Naive thymus-derived CD8-positive, alpha-beta T cell (primary cell): Measurements from ENCODE around the gene ECHDC3. TPM values are rescaled to one million over a fixed set of nuclear protein-coding genes. Genes with fewer than 3 reads are reported as not detected.
A peak's percentile ranks its signal among the peaks of the same experiment; 100 is the strongest.

ENCODE experiments used
- ATAC-seq, 2 donors: fragments of 150-1000 bp; cut with Tn5 transposase in 1 of 2; sonication (Bioruptor Pico), chemical (Tn5 transposase) in 1 of 2; 1 replicate in 1 of 2; 2 replicates in 1 of 2; pipeline ENCODE4 v1.10.0; 2021; ENCODE audit warnings: mild to moderate bottlenecking in 2 of 2, moderate library complexity in 2 of 2
- POLR2A ChIA-PET: fragments of 350-600 bp; sonication (Branson Sonifier 250); formaldehyde crosslinking; loops from one replicate; lab custom pipeline; 2021; ENCODE audit warnings: antibody characterized with exemption; lab: Charles Lee
- DNase-seq, 10 donors: peaks; one replicate each; pipeline versions ENCODE4 v3.0.0 to v3.0.0-alpha.2; 2020 to 2022
- H3K27ac Mint-ChIP-seq, 10 donors: one replicate each; pipeline ENCODE4 v1.8.0; 2020 to 2022; ENCODE audit warnings: mild to moderate bottlenecking in 10 of 10, mixed read lengths in 10 of 10, moderate library complexity in 4 of 10, inconsistent platforms in 1 of 10
- H3K27me3 Mint-ChIP-seq, 5 donors: one replicate each; pipeline ENCODE4 v1.8.0; 2021 to 2022; ENCODE audit warnings: mixed read lengths in 5 of 5
- H3K36me3 Mint-ChIP-seq, 3 donors: one replicate each; pipeline ENCODE4 v1.8.0; 2020 to 2022; ENCODE audit warnings: mixed read lengths in 3 of 3, mild to moderate bottlenecking in 2 of 3, inconsistent platforms in 1 of 3
- H3K4me1 Mint-ChIP-seq, 4 donors: one replicate each; pipeline ENCODE4 v1.8.0; 2021 to 2022; ENCODE audit warnings: mixed read lengths in 4 of 4
- H3K4me3 Mint-ChIP-seq, 10 donors: one replicate each; pipeline ENCODE4 v1.8.0; 2020 to 2022; ENCODE audit warnings: mild to moderate bottlenecking in 10 of 10, mixed read lengths in 10 of 10, moderate library complexity in 6 of 10, inconsistent platforms in 1 of 10
- H3K9me3 Mint-ChIP-seq, 9 donors: one replicate each; pipeline ENCODE4 v1.8.0; 2020 to 2022; ENCODE audit warnings: mixed read lengths in 9 of 9, mild to moderate bottlenecking in 3 of 9, inconsistent platforms in 1 of 9, moderate library complexity in 1 of 9
- polyA plus RNA-seq, 3 donors: library from polyadenylated mRNA; unstranded; fragments of 300-500 nt; fragmentation: Illumina TruSeq; gene quantifications; one replicate each; pipeline ENCODE4 v1.2.3, GENCODE V29; 2021
- total RNA-seq, 8 experiments: library from RNA in 2 of 8; stranded (reverse) in 2 of 8; gene quantifications; one replicate each; pipeline ENCODE4 v1.2.3 and lab custom pipeline; 2021 to 2026

The ECHDC3 gene
- total and polyA plus RNA-seq, 5 experiments from 2014 or later, result 0.14 to 1.7 (median 0.65) TPM

- H3K9me3 Mint-ChIP-seq, result no peaks in the 10 kb centered on the region
- H3K27ac Mint-ChIP-seq, result no peak overlapping the region
- peaks cover 0 to 6% (median 0%) of the 10 kb centered on the region in 5 donors for H3K27me3 Mint-ChIP-seq
- no peaks in the 10 kb centered on the region for H3K36me3 Mint-ChIP-seq
- ATAC-seq (no peak), DNase-seq (no peak)
- H3K4me1 Mint-ChIP-seq, result no peaks in the 10 kb centered on the region
- H3K4me3 Mint-ChIP-seq, result no peak overlapping the region
- POLR2A ChIA-PET, result no interaction called here
Observed at GRCh38 chr10:11773761-11774441, 31.7 kb downstream of the ECHDC3 start.

GRCh38 chr10:11775412-11775811 is 33.2 kb downstream of the ECHDC3 start:
- H3K9me3 Mint-ChIP-seq, result no peaks in the 10 kb centered on the region
- no peak for ATAC-seq
- no peak overlapping the region for H3K27ac Mint-ChIP-seq
- DNase-seq, result no peak
- peaks cover 0 to 9% (median 0%) of the 10 kb centered on the region in 5 donors for H3K27me3 Mint-ChIP-seq
- no peak overlapping the region for H3K4me3 Mint-ChIP-seq
- no peaks in the 10 kb centered on the region for H3K36me3 Mint-ChIP-seq
- POLR2A ChIA-PET, result no interaction called here
- H3K4me1 Mint-ChIP-seq, result no peaks in the 10 kb centered on the region

GRCh38 chr10:11776080-11776479 is 33.9 kb downstream of the ECHDC3 start:
- DNase-seq (no peak), ATAC-seq (no peak)
- H3K27me3 Mint-ChIP-seq, result peaks cover 0 to 9% (median 0%) of the 10 kb centered on the region in 5 donors
- no peak overlapping the region for H3K4me3 Mint-ChIP-seq
- no peaks in the 10 kb centered on the region for H3K36me3 Mint-ChIP-seq
- POLR2A ChIA-PET, result no interaction called here
- no peak overlapping the region for H3K27ac Mint-ChIP-seq
- H3K9me3 Mint-ChIP-seq, result no peaks in the 10 kb centered on the region
- no peaks in the 10 kb centered on the region for H3K4me1 Mint-ChIP-seq

- ATAC-seq, result no peak
- POLR2A ChIA-PET, result no interaction called here
Observed at GRCh38 chr10:11781114-11781513, 38.9 kb downstream of the ECHDC3 start.

GRCh38 chr10:11782793-11783557 is 40.8 kb downstream of the ECHDC3 start:
- Mint-ChIP-seq H3K4me1 (peaks cover 0 to 6% (median under 1%) of the 10 kb centered on the region in 4 donors), H3K9me3 (no peaks in the 10 kb centered on the region)

More at GRCh38 chr10:11781114-11781513, 38.9 kb downstream of the ECHDC3 start:
- Mint-ChIP-seq H3K36me3 (no peaks in the 10 kb centered on the region), H3K9me3 (no peaks in the 10 kb centered on the region), H3K27ac (no peak overlapping the region), H3K27me3 (peaks cover 0 to 9% (median 0%) of the 10 kb centered on the region in 5 donors), H3K4me1 (peaks cover 0 to 6% (median under 1%) of the 10 kb centered on the region in 4 donors), H3K4me3 (no peak overlapping the region)
- DNase-seq, result no peak

GRCh38 chr10:11783558-11783865 is 41.3 kb downstream of the ECHDC3 start:
- Mint-ChIP-seq H3K27ac (no peak overlapping the region), H3K36me3 (no peaks in the 10 kb centered on the region), H3K4me1 (peaks cover 0 to 6% (median under 1%) of the 10 kb centered on the region in 4 donors), H3K9me3 (no peaks in the 10 kb centered on the region), H3K4me3 (no peak overlapping the region), H3K27me3 (peaks cover 0 to 18% (median 4%) of the 10 kb centered on the region in 5 donors)
- DNase-seq (no peak), ATAC-seq (no peak)
- POLR2A ChIA-PET, result no interaction called here

More at GRCh38 chr10:11782793-11783557, 40.8 kb downstream of the ECHDC3 start:
- H3K4me3 Mint-ChIP-seq, result no peak overlapping the region
- no peaks in the 10 kb centered on the region for H3K36me3 Mint-ChIP-seq
- no peak overlapping the region for H3K27ac Mint-ChIP-seq
- H3K27me3 Mint-ChIP-seq, result peaks cover 0 to 18% (median 3%) of the 10 kb centered on the region in 5 donors
- DNase-seq (peak in 5 of 10 donors; percentile 10 to 57 (median 50)), ATAC-seq (peak; percentile 44 to 53)
- POLR2A ChIA-PET, result no interaction called here

- no peak overlapping the region for H3K27ac Mint-ChIP-seq
- no peaks in the 10 kb centered on the region for H3K36me3 Mint-ChIP-seq
- H3K4me3 Mint-ChIP-seq, result no peak overlapping the region
- peaks cover 0 to 6% (median under 1%) of the 10 kb centered on the region in 4 donors for H3K4me1 Mint-ChIP-seq
- ATAC-seq (no peak), DNase-seq (no peak)
- H3K27me3 Mint-ChIP-seq, result peaks cover 0 to 16% (median 4%) of the 10 kb centered on the region in 5 donors
- POLR2A ChIA-PET, result no interaction called here
- H3K9me3 Mint-ChIP-seq, result no peaks in the 10 kb centered on the region
Observed at GRCh38 chr10:11787374-11787773, 45.2 kb downstream of the ECHDC3 start.

- ATAC-seq, result no peak
Observed at GRCh38 chr10:11787846-11788245, 45.7 kb downstream of the ECHDC3 start.

GRCh38 chr10:11789306-11789705 is 47.1 kb downstream of the ECHDC3 start:
- H3K9me3 Mint-ChIP-seq, result no peaks in the 10 kb centered on the region
- peaks cover 0 to 16% (median 4%) of the 10 kb centered on the region in 5 donors for H3K27me3 Mint-ChIP-seq
- H3K4me3 Mint-ChIP-seq, result no peak overlapping the region
- DNase-seq (no peak), ATAC-seq (no peak)
- H3K36me3 Mint-ChIP-seq, result no peaks in the 10 kb centered on the region
- H3K4me1 Mint-ChIP-seq, result no peaks in the 10 kb centered on the region
- H3K27ac Mint-ChIP-seq, result no peak overlapping the region
- POLR2A ChIA-PET, result no interaction called here

More at GRCh38 chr10:11787846-11788245, 45.7 kb downstream of the ECHDC3 start:
- Mint-ChIP-seq H3K4me3 (no peak overlapping the region), H3K4me1 (peaks cover 0 to 2% (median 0%) of the 10 kb centered on the region in 4 donors), H3K9me3 (no peaks in the 10 kb centered on the region), H3K27ac (no peak overlapping the region), H3K36me3 (no peaks in the 10 kb centered on the region), H3K27me3 (peaks cover 0 to 16% (median 4%) of the 10 kb centered on the region in 5 donors)
- no peak for DNase-seq
- POLR2A ChIA-PET, result no interaction called here

- DNase-seq, result no peak
- POLR2A ChIA-PET, result no interaction called here
- H3K4me3 Mint-ChIP-seq, result no peak overlapping the region
- H3K27ac Mint-ChIP-seq, result no peak overlapping the region
- H3K4me1 Mint-ChIP-seq, result no peaks in the 10 kb centered on the region
- no peak for ATAC-seq
- no peaks in the 10 kb centered on the region for H3K36me3 Mint-ChIP-seq
- no peaks in the 10 kb centered on the region for H3K9me3 Mint-ChIP-seq
- H3K27me3 Mint-ChIP-seq, result peaks cover 0 to 16% (median 4%) of the 10 kb centered on the region in 5 donors
Observed at GRCh38 chr10:11789956-11790355, 47.8 kb downstream of the ECHDC3 start.

GRCh38 chr10:11793762-11794479 is 51.7 kb downstream of the ECHDC3 start:
- no peak for DNase-seq
- H3K27ac Mint-ChIP-seq, result peak overlapping the region in 1 of 10 donors; percentile 61
- peaks cover 0 to 3% (median 1%) of the 10 kb centered on the region in 4 donors for H3K4me1 Mint-ChIP-seq
- H3K4me3 Mint-ChIP-seq, result no peak overlapping the region
- ATAC-seq, result no peak
- POLR2A ChIA-PET, result no interaction called here
- no peaks in the 10 kb centered on the region for H3K27me3 Mint-ChIP-seq
- H3K9me3 Mint-ChIP-seq, result no peaks in the 10 kb centered on the region
- H3K36me3 Mint-ChIP-seq, result no peaks in the 10 kb centered on the region

GRCh38 chr10:11794566-11794965 is 52.4 kb downstream of the ECHDC3 start:
- no peaks in the 10 kb centered on the region for H3K36me3 Mint-ChIP-seq
- H3K27ac Mint-ChIP-seq, result no peak overlapping the region
- H3K4me3 Mint-ChIP-seq, result no peak overlapping the region
- DNase-seq, result no peak
- H3K27me3 Mint-ChIP-seq, result no peaks in the 10 kb centered on the region
- ATAC-seq, result no peak
- peaks cover 0 to 3% (median 1%) of the 10 kb centered on the region in 4 donors for H3K4me1 Mint-ChIP-seq
- POLR2A ChIA-PET, result no interaction called here
- H3K9me3 Mint-ChIP-seq, result no peaks in the 10 kb centered on the region
